GM18519 (cell line): ENCODE measurements around the gene SELENOF.
"Not testable (repeated sequence)": the region's sequence is repeated elsewhere in the genome, so short reads cannot be mapped to it uniquely, and the experiment has no call there.

ENCODE experiments used
- ATAC-seq: cut with Tn5 transposase; IDR thresholded peaks from one replicate; pipeline ENCODE4 v1.9.1; 2021; ENCODE audit warnings: mild to moderate bottlenecking, moderate library complexity; ENCODE audit not compliant: unreplicated experiment, low FRiP score

The SELENOF gene

GRCh38 chr1:86922445-86922844, 8.5 kb upstream of the SELENOF start:
- no peak for ATAC-seq

DNA sequence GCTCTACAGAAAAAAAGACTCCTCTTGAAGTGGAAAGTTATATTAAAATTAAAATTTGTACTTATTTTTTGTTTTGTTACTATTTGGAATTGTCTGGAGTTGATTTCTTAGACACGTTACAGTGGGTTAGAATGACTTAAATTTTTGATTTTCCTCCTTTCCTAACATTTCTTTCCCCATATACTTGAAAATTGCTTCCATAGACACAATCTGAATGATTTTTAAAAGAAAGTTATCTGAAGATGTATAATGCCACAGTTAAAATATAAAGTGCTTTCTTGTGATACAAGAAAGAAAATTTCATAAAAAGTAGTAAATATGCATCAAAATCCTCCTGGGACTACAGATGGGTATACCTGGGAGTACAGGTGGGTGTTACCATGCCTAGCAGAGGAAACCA, 2.8 kb upstream of the SELENOF start:
- ATAC-seq = no peak

GRCh38 chr1:86915737-86916235, 1.9 kb upstream of the SELENOF start:
- ATAC-seq = no peak

DNA sequence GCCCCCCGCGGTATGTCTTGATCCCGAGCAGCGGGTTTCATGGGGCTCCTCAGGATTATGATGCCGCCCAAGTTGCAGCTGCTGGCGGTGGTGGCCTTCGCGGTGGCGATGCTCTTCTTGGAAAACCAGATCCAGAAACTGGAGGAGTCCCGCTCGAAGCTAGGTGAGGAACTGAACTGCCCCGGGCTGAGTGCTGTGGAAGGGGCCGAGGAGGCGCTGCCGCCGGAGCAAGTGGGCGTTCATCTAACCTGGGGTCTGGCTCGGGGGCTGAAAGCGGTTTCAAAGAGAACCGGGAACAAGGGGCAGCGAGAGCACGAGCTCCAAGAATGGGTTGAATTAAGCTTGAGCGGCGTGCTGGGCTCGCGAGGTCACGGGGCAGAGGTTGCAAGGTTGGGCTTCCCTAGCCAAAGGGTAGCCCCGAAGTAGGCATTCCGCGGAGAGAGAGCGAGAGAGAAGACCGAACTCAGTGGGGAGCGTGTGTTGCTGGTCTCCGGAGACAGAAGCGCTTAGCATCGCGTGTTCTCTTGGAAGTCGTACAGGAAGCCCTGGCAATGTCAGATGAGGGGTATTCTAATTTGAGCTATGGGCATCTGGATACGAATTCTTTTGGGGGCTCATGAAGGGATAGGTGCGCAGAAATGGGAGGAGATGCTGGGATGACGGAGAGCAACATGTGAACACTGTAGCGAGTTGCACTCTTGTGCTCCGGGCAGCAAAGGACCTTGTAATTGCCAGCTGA, 1.2 kb upstream of the SELENOF start:
- ATAC-seq = no peak

GRCh38 chr1:86914601-86914997, 673 bp upstream of the SELENOF start, which contains the start of gene HS2ST1:
TSS of gene HS2ST1 (plus strand) at chr1:86914635.
- no peak for ATAC-seq

DNA sequence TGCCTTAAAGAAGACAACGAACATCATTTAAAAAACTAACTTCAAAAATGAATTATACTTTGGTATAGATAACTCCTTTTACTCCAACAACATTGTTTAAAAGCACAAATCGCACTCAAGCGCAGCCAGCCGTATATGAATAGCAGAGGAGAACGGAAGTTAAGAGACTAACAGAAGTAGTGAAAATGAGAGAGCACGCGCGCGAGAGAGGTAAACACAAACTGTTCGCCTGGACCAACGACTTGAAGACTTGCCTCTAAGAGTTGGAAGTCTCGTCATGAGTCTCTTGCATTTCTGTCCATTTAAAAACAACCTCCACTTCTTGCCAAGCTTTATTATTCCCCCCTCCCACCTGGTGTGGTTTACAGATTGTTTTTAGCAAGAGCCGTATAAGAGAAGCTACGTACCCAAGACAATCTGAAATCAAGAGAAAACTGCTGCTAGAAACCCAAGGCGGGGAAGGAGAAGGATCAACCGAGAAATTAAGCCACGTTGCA, 479 bp downstream of the SELENOF start:
- ATAC-seq = peak; percentile 22

GRCh38 chr1:86912281-86912900, 1.5 kb downstream of the SELENOF start:
- no peak for ATAC-seq

GRCh38 chr1:86906419-86906818, 7.5 kb downstream of the SELENOF start:
- no peak for ATAC-seq

GRCh38 chr1:86905875-86906274, 8.1 kb downstream of the SELENOF start:
- no peak for ATAC-seq

DNA sequence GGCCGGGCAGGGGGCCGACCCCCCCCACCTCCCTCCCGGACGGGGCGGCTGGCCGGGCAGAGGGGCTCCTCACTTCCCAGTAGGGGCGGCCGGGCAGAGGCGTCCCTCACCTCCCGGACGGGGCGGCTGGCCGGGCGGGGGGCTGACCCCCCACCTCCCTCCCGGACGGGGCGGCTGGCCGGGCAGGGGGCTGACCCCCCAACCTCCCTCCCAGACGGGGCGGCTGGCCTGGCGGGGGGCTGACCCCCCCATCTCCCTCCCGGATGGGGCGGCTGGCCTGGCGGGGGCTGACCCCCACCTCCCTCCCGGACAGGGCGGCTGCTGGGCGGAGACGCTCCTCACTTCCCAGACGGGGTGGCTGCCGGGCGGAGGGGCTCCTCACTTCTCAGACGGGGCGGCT, 14.5 kb downstream of the SELENOF start:
- ATAC-seq = not testable (repeated sequence)

DNA sequence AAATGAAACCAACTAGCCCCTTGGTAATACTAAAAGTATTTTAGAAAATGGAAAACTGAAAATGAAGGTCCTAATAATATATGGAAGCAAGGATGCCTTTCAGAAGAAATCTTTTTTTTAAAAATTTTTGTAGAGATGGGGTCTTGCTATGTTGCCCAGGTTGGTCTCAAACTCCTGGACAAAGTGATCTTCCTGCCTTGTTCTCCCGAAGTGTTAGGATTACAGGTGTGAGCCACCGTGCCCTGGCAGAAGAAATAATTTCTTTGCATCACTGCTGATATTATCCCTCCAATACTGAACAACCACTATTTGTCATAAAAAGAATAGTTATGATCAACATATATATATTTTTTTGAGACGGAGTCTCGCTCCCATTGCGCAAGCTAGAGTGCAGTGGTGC, 25.6 kb downstream of the SELENOF start:
- no peak for ATAC-seq

- peak; percentile 78 for ATAC-seq
Observed at GRCh38 chr1:86887479-86888162, 26.3 kb downstream of the SELENOF start.

- ATAC-seq = no peak
Observed at GRCh38 chr1:86875722-86876121, 38.2 kb downstream of the SELENOF start.

GRCh38 chr1:86872086-86872485, 41.8 kb downstream of the SELENOF start:
- no peak for ATAC-seq

DNA sequence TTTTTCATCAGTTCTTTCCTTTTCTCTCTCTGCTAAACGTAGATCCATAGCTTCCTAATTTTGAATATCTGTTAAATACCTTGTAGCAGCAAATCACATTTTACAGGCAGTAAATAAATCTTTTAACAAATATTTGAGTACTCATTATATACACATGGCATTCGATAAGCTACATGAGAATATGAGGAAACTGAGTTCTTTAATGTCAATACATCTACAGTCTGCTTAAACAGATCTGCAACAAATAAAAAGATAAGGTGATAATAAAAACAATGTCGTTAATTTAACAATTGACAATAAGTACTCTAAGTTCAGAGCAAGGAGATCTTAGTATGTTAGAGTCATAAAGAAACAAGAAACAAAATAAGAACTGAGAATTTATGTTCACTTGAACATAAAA, 42.9 kb downstream of the SELENOF start:
- no peak for ATAC-seq

- ATAC-seq = no peak
Observed at GRCh38 chr1:86868477-86868876, 45.4 kb downstream of the SELENOF start.

- ATAC-seq = not testable (repeated sequence)
Observed at GRCh38 chr1:86867278-86867677, 46.6 kb downstream of the SELENOF start.

GRCh38 chr1:86866665-86867064, 47.3 kb downstream of the SELENOF start:
- ATAC-seq = no peak

GRCh38 chr1:86865973-86866637, 47.8 kb downstream of the SELENOF start:
- no peak for ATAC-seq

GRCh38 chr1:86862920-86863319, 51.0 kb downstream of the SELENOF start:
- no peak for ATAC-seq

DNA sequence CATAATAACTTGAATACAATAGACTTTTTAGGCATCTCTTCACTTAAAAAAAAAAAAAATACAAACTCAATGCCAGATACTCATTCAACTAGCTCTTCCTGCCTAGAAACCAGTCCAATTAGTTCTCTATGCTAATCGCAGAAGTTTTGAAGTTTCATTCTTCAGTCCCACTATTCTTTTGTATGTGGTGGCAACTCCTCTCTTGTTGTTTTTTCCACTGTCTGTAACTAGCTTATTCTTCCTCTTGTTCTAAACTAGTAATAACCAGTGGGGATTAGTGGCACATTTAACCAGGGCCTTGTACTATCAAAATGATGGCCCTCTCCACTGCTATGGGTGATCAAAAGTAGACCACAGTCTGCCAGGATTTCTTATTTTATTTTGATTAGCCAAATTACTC, 52.5 kb downstream of the SELENOF start:
- ATAC-seq = no peak
